Neural cell (in vitro differentiated cells): ENCODE measurements around the gene PC. TPM values are rescaled to one million over a fixed set of nuclear protein-coding genes. Genes with fewer than 3 reads are reported as not detected.

ENCODE experiments used
- H2AFZ ChIP-seq: fragments of 200-600, 300-800 bp; sonication (generic), shearing (Covaris generic); 2 replicates; pipeline ENCODE4 v1.6.0; 2014; ENCODE audit warnings: low read depth, mild to moderate bottlenecking, antibody characterized with exemption, low read length, moderate library complexity
- H3F3A ChIP-seq: fragments of 200-600 bp; shearing (Covaris generic); 2 replicates; pipeline ENCODE4 v1.6.1; 2016; ENCODE audit warnings: mild to moderate bottlenecking, moderate library complexity, mixed read lengths, antibody characterized with exemption, low read length; ENCODE audit not compliant: insufficient read depth, poor library complexity, severe bottlenecking
- H3K27ac ChIP-seq: fragments of 200-600, 300-800 bp; sonication (generic), shearing (Covaris generic); 2 replicates; pipeline ENCODE4 v1.5.1; 2014; ENCODE audit warnings: mild to moderate bottlenecking, low read length, moderate library complexity
- H3K27me3 ChIP-seq: fragments of 300-800, 200-600 bp; sonication (generic), shearing (Covaris generic); 2 replicates; pipeline ENCODE4 v1.6.0; 2014; ENCODE audit warnings: mild to moderate bottlenecking, low read depth, low read length, moderate library complexity; ENCODE audit not compliant: insufficient read depth
- H3K36me3 ChIP-seq: fragments of 300-800, 200-600 bp; sonication (generic), shearing (Covaris generic); 2 replicates; pipeline ENCODE4 v1.5.1; 2014; ENCODE audit warnings: mild to moderate bottlenecking, antibody characterized with exemption, low read length, moderate library complexity; ENCODE audit not compliant: insufficient read depth
- H3K4me2 ChIP-seq: fragments of 300-800, 200-600 bp; sonication (generic), shearing (Covaris generic); 2 replicates; pipeline ENCODE4 v1.6.0; 2014; ENCODE audit warnings: mild to moderate bottlenecking, low read length
- H3K4me3 ChIP-seq: fragments of 300-800, 200-600 bp; sonication (generic), shearing (Covaris generic); 2 replicates; pipeline ENCODE4 v1.5.1; 2014; ENCODE audit warnings: mild to moderate bottlenecking, low read length, moderate library complexity
- H3K79me2 ChIP-seq: fragments of 200-600 bp; shearing (Covaris generic); replicated peaks from 2 replicates; pipeline ENCODE4 v1.6.0; 2014; ENCODE audit warnings: mild to moderate bottlenecking, low read length, moderate library complexity; ENCODE audit not compliant: insufficient read depth
- H3K9ac ChIP-seq: fragments of 300-800, 200-600 bp; sonication (generic), shearing (Covaris generic); 2 replicates; pipeline ENCODE4 v1.6.1; 2016; ENCODE audit warnings: mild to moderate bottlenecking, low read length, mixed read lengths
- H3K9me2 ChIP-seq: fragments of 200-600 bp; shearing (Covaris generic); 2 replicates; pipeline ENCODE4 v1.6.1; 2016; ENCODE audit warnings: mild to moderate bottlenecking, low read length, mixed read lengths; ENCODE audit not compliant: insufficient read depth
- H3K9me3 ChIP-seq: fragments of 200-600, 300-800 bp; sonication (generic), shearing (Covaris generic); 2 replicates; pipeline ENCODE4 v1.6.1; 2016; ENCODE audit warnings: mild to moderate bottlenecking, mixed run types, low read length, moderate library complexity, mixed read lengths
- H4K20me1 ChIP-seq: fragments of 200-600 bp; shearing (Covaris generic); 2 replicates; pipeline ENCODE4 v1.6.1; 2016; ENCODE audit warnings: mild to moderate bottlenecking, mixed run types; ENCODE audit not compliant: insufficient read depth
- EP300 ChIP-seq: fragments of 450-650 bp; conservative IDR thresholded peaks from 2 replicates; pipeline ENCODE4 v1.6.1; 2014; ENCODE audit warnings: antibody characterized with exemption, mild to moderate bottlenecking, moderate library complexity; ENCODE audit not compliant: poor library complexity, severe bottlenecking
- EZH2 ChIP-seq: fragments of 200-600, 300-800 bp; shearing (Covaris generic), sonication (generic); IDR thresholded peaks from 2 replicates; pipeline ENCODE4 v1.6.1; 2014; ENCODE audit warnings: antibody characterized with exemption, low read length, borderline replicate concordance, mild to moderate bottlenecking; ENCODE audit not compliant: insufficient read depth, poor library complexity, severe bottlenecking
- MXI1 ChIP-seq: fragments of 450-650 bp; conservative IDR thresholded peaks from 2 replicates; pipeline ENCODE4 v1.6.1; 2014; ENCODE audit warnings: antibody characterized with exemption, mild to moderate bottlenecking; ENCODE audit not compliant: poor library complexity, severe bottlenecking
- POLR2AphosphoS5 ChIP-seq: IDR thresholded peaks from 2 replicates; pipeline ENCODE4 v1.6.1; 2012
- RAD21 ChIP-seq: fragments of 450-650 bp; conservative IDR thresholded peaks from 2 replicates; pipeline ENCODE4 v1.6.1; 2014; ENCODE audit warnings: antibody characterized with exemption, mild to moderate bottlenecking, moderate library complexity
- REST ChIP-seq: IDR thresholded peaks from 2 replicates; pipeline ENCODE4 v1.6.1; 2012; ENCODE audit warnings: borderline replicate concordance
- SMC3 ChIP-seq: fragments of 450-650 bp; conservative IDR thresholded peaks from 2 replicates; pipeline ENCODE4 v1.6.1; 2014; ENCODE audit warnings: antibody characterized with exemption, mild to moderate bottlenecking, moderate library complexity; ENCODE audit not compliant: poor library complexity
- TAF1 ChIP-seq: IDR thresholded peaks from 2 replicates; pipeline ENCODE4 v1.6.1; 2012; ENCODE audit warnings: low read depth
- polyA plus RNA-seq: library from polyadenylated mRNA; depleted of rRNA; stranded (reverse); fragments of >200 nt; gene quantifications from 2 replicates; pipeline ENCODE4 v1.2.3, GENCODE V29; 2014
- TF ChIP-seq, protein P1 (sequence below): fragments of 450-650 bp; IDR thresholded peaks from 2 replicates; pipeline ENCODE4 v1.5.1; 2014; ENCODE audit warnings: antibody characterized with exemption, mild to moderate bottlenecking, moderate library complexity; ENCODE audit not compliant: poor library complexity, severe bottlenecking

The PC gene
- polyA plus RNA-seq, 1 donor from 2014 or later, result 8.9 TPM

DNA sequence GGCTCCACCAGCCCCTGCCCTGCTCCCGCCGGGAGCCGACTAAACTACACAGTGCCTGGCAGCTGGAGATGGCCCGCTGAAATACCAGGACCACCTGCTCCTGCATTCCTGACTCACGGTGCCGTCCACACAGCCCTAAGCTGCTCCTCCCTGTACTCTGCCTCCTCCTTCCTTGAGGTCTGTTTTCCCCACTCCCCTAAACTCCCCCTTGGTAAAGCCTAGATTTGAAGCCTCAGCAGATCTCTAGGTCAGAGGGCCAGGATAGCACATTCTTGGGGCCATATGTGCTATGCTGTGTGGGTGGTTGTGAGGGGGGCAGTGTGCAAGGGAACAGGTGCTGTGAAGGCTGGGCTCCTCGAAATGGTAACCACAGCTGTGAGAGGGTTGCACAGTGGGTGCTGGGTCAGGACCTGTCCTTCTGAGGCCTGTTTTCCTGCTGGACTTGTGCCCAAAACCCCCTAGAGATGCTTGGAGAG is 91.6 kb downstream of the PC start:
- Histone ChIP-seq H2AFZ (no peak overlapping the region), H3F3A (no peaks in the 10 kb centered on the region), H4K20me1 (no peaks in the 10 kb centered on the region), H3K79me2 (no peaks in the 10 kb centered on the region), H3K9me2 (no peaks in the 10 kb centered on the region), H3K27ac (no peak overlapping the region), H3K9me3 (no peaks in the 10 kb centered on the region), H3K9ac (no peak overlapping the region), H3K4me3 (no peak overlapping the region), H3K27me3 (no peaks in the 10 kb centered on the region), H3K4me2 (no peak overlapping the region), H3K36me3 (no peaks in the 10 kb centered on the region)
- no peak for TF ChIP-seq EP300
- no peak for TF ChIP-seq TAF1
- TF ChIP-seq RAD21, result no peak
- no peak for TF ChIP-seq MXI1
- TF ChIP-seq, protein P1, sequence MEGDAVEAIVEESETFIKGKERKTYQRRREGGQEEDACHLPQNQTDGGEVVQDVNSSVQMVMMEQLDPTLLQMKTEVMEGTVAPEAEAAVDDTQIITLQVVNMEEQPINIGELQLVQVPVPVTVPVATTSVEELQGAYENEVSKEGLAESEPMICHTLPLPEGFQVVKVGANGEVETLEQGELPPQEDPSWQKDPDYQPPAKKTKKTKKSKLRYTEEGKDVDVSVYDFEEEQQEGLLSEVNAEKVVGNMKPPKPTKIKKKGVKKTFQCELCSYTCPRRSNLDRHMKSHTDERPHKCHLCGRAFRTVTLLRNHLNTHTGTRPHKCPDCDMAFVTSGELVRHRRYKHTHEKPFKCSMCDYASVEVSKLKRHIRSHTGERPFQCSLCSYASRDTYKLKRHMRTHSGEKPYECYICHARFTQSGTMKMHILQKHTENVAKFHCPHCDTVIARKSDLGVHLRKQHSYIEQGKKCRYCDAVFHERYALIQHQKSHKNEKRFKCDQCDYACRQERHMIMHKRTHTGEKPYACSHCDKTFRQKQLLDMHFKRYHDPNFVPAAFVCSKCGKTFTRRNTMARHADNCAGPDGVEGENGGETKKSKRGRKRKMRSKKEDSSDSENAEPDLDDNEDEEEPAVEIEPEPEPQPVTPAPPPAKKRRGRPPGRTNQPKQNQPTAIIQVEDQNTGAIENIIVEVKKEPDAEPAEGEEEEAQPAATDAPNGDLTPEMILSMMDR, result no peak
- no peak for TF ChIP-seq REST
- TF ChIP-seq SMC3, result no peak
- TF ChIP-seq POLR2AphosphoS5, result no peak

DNA sequence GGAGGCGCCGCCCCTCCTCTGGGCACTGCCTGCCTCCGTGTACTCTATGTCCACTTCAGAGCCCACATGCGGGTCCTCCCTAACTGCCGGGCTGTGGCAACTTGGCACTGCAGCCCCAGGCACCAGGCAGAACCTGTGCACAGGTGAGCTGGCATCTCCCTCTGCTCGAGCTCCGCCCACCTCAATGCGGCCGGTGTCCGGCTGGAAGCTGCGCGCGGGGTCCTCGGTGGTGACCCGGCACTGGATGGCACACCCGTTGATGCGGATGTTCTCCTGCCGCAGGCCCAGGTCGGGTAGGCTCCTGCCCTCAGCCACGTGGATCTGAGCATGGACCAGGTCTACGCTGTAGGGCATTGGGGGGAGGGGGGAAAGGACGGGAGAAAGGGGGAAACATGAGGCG is 92.2 kb downstream of the PC start:
- Histone ChIP-seq H3K27me3 (no peaks in the 10 kb centered on the region), H3K9ac (no peak overlapping the region), H2AFZ (no peak overlapping the region), H3K9me2 (no peaks in the 10 kb centered on the region), H3F3A (no peaks in the 10 kb centered on the region), H3K36me3 (no peaks in the 10 kb centered on the region), H3K4me3 (no peak overlapping the region), H3K4me2 (no peak overlapping the region), H3K79me2 (no peaks in the 10 kb centered on the region), H3K9me3 (no peaks in the 10 kb centered on the region), H4K20me1 (no peaks in the 10 kb centered on the region), H3K27ac (no peak overlapping the region)
- TF ChIP-seq REST (no peak), SMC3 (no peak), RAD21 (no peak), MXI1 (no peak), EP300 (no peak), POLR2AphosphoS5 (no peak), EZH2 (no peak), TAF1 (no peak)
- TF ChIP-seq, protein P1, result no peak
